ENCODE data around the gene ACTR8.

Gene ACTR8

DNA sequence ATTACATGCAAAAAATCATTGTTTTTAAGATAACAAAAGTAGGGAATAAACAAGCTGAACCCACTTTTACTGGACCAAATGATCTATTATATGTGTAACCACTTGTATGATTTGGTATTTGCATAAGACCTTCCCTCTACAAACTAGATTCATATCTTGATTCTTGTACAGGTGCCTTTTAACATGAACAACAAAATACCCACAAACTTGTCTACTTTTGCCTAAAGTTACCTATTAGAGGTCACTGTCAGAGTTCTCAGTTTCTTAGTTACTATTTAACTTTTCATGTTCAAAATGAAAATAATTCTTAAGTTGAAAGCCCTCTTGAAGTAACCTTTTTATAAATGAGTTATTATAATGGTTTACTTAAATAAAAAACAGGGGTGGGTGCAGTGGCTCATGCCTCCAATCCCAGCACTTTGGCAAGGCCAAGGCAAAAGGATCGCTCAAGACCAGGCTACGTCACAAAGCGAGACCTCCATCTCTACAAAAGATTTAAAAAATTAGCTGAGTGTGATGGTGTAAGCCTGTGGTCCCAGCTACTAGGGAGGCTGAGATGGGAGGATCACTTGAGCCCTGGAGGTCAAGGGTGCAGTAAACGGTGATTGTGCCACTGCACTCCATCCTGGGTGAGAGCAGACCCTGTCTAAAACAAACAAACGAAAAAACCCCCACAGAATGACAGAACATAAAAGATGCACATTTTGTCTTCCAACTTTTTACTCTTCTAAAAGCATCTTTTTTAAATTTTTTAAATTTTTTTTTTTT lies 16.0 kb downstream of the ACTR8 start:
- no peak for DNase-seq (ENCODE audit: extremely low read depth in 1 of 2, low read depth in 1 of 2)

DNA sequence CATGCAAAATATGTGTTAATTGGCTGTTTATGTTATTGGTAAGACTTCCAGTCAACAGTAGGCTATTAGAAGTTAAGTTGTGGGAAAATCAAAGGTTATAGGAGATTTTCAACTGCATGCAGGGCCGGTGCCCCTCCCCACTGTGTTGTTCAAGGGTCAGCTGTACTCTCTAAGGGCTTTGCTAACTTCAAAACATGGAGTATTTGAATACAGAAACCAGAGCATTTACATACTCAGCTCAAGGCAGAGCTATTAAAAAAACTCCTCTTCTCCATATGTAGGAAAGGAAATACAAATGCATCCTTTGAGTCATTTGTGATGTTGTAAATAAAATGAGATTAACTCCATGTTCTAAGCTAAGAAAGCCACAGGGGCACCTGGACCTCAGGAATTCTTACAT lies 18.8 kb downstream of the ACTR8 start:
- DNase-seq (ENCODE audit: extremely low read depth in 1 of 2, low read depth in 1 of 2) = no peak

DNA sequence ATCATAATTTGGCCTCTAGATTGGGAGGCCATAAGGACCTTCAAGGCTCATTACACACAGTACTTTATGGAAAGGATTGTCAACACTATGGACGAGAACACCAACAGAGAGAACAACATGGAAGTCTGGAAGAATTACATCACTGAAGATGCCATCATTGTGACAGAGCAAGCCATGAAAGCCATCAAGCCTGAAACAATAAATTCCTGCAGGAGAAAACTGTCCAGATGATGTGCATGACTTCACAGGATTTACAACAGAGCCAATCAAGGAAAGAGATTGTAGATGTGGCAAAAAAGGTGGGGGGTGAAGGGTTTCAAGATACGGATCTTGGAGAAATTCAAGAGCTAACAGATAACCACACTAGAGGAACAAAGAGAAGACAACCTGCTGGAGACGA lies 19.7 kb downstream of the ACTR8 start:
- no peak for DNase-seq (ENCODE audit: extremely low read depth in 1 of 2, low read depth in 1 of 2)

DNA sequence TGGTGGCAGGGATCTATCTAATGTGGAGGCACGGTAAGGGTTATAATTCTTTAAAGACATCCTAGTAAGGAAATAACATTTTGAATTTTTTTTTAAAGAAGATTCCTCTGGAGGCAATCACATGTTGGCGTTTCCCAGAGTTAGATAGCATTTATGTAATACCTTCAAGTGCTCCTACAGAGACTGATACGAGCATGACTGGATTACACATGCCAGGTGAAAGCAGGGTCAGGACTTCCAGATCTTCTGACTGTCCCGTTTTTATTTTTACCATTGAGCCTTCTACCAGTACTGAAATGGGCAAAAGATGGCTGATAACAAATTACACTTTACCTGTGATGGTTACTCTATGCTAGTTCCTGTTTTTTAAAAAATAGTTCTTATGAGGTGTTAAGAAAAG lies 21.8 kb downstream of the ACTR8 start:
- no peak for DNase-seq (ENCODE audit: extremely low read depth in 1 of 2, low read depth in 1 of 2)

DNA sequence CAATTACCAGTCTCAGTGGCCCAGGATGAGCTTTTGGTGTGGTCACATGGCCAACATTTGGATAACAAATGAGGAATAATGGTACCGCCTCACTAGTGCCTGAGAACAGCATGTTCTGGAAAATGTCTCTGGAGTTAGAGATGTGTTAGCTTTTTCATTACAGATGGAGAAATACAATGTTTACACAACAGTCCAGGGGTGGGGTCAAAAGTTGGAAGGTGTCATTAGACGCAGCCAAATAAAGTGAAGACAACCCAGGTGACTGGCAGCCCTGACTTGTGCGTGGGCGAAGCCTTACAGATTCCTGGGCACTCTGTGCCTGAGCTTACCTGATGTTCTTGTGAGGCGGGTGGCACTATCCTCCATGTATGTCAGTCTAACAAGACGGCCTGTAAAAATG lies 22.8 kb downstream of the ACTR8 start:
- DNase-seq (ENCODE audit: extremely low read depth in 1 of 2, low read depth in 1 of 2) = no peak

DNA sequence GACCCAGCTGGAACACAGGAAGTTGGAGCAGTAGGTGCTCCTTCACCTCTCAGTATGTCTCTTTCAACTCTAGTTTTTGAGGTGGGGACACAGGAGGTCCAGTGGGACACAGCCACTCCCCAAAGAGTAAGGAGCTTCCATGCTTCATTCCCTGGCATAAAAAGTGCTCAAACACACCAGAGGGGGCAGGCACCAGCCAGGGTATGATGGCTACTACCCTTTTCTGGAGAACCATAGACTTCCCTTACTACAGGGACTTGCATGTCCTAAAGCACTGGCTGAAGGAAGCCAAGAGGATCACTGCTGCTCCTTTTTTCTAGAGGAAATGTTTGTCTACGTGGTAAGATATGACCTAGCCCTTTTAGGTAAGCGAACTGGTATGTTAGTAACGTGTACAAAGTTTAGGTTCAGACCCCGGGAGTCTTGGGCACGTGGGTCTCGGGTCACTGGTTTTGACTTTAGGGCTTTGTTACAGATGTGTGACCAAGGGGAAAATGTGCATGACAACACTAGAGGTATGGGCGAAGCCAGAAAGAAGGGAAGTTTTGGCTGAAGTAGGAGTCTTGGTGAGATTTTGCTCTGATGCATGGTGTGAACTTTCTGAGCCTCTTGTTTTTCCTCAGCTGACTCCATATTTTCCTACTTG lies 23.7 kb downstream of the ACTR8 start:
- DNase-seq (ENCODE audit: extremely low read depth in 1 of 2, low read depth in 1 of 2) = no peak

DNA sequence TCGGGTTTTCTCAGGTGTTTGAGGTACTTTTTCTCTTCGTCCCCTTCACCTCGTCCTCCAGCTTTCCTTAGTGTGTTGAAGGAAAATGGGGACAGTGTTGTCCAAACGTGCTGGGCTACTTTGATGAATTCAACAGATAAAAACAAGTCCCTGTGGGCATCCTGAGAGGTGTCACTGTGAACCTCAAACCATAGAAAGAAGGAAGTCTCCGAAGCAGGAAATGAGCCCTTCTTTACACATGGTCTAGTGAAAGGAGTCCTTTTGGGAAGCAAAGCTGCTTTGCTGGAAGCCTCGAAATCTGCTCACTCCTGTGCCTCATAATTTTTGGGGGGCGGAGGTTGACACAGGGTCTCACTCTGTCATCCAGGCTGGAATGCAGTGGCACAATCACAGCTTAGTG lies 25.0 kb downstream of the ACTR8 start:
- DNase-seq (ENCODE audit: extremely low read depth in 1 of 2, low read depth in 1 of 2) = no peak

DNA sequence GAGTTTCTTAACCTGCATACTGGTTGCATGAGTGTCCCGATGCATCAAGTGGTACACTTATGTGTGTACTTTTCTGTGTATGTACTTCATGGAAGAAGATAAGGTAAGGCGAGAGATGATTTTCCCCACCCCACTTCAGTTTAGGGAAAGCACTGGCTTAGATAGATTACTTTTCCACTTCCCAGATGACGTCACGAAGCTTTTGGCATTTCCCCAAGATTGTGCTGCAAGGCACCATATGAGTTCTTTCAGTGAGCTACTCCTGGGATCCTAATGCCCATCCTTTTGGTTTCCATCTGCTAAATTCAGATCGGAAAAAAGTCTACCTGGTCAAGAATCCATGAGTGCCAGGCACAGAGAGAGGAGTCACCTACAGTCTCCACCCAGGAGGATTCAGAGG lies 31.1 kb downstream of the ACTR8 start:
- no peak for DNase-seq (ENCODE audit: extremely low read depth in 1 of 2, low read depth in 1 of 2)

DNA sequence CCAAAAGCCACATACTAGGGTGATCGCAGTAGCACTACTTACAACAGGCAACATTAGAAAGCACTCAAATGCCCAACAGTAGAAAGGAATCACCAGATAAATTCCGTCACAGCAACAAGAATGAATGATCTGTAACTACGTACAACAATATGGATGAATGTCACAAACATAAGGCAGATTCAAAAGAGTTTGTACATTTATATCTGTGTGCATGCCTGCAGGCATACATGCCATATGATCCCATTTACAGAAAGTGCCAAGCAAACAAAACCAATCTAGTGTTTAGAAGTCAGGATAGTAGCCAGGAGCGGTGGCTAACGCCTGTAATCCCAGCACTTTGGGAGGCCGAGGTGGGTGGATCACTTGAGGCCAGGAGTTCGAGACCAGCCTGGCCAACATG lies 32.0 kb downstream of the ACTR8 start:
- no peak for DNase-seq (ENCODE audit: extremely low read depth in 1 of 2, low read depth in 1 of 2)

DNA sequence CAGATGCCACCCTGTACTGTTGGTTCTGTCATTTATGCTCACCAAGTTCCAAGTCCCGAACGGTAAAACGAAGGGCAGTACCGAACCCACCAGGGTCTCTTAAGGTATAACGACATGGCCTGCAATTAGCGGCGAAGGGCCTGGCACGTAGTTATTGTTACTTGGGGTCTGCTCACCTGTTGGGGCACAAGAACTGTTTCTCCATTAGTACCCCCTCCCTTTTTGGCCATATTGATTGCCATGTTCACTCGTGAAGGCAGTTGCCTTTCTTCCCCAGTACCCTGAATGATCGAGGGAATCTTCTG lies 35.1 kb downstream of the ACTR8 start:
- DNase-seq (ENCODE audit: extremely low read depth in 1 of 2, low read depth in 1 of 2) = no peak

DNA sequence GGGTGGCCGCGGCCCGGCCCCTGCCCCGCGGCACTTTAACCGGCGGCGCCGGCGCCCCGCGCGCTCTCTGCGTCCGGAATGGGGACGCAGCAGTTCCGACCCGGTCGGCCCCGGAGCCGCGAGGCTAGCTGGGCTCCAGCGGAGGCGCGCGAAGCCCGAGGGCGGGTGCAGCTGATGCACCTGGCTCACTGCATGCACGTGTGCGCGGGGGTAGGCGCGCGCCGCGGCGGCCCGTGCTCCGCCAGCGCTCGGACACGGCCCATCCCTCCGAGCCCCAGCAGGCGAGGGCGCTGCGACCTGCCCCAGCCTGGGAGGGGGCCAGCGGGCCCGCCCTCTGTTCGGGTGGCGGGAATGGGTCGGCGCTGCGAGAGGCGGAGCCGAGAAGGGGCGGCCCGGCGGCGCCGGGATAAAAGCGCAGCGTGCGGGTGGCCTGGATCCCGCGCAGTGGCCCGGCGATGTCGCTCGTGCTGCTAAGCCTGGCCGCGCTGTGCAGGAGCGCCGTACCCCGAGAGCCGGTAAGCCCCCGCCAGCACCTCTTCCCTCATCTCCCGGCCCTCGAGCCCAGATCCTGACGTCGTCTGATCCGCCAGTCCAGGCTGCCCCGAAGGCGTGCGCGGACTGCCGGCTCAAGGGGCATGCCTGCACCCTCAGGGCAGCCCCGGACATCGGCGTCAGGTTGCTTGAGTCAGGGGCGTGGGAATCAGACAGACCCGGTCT lies 35.7 kb downstream of the ACTR8 start, which contains the start of the genes CHDH and IL17RB:
Gene CHDH (minus strand): TSS at position 286 of the 717 bp plus-strand sequence. CDS start 22,411 bp downstream, outside the sequence.
Gene IL17RB (plus strand): TSS at position 435 of the 717 bp plus-strand sequence. CDS start 21 bp downstream, at position 456.
- no peak for DNase-seq (ENCODE audit: extremely low read depth in 1 of 2, low read depth in 1 of 2)

DNA sequence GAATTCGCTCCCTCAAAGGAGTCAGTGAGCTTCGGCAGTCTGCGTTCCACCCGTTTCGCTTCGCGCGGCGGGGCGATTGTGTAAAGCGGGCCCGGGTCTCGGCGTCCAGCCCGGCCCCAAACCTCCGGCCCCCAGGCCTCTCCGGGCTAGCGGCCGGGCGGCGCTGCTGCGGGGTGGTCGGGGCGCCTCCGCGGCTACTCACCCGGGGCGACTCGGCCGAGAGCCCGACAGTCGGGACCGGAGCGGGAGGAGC lies 36.1 kb downstream of the ACTR8 start:
- DNase-seq (ENCODE audit: extremely low read depth in 1 of 2, low read depth in 1 of 2) = no peak

DNA sequence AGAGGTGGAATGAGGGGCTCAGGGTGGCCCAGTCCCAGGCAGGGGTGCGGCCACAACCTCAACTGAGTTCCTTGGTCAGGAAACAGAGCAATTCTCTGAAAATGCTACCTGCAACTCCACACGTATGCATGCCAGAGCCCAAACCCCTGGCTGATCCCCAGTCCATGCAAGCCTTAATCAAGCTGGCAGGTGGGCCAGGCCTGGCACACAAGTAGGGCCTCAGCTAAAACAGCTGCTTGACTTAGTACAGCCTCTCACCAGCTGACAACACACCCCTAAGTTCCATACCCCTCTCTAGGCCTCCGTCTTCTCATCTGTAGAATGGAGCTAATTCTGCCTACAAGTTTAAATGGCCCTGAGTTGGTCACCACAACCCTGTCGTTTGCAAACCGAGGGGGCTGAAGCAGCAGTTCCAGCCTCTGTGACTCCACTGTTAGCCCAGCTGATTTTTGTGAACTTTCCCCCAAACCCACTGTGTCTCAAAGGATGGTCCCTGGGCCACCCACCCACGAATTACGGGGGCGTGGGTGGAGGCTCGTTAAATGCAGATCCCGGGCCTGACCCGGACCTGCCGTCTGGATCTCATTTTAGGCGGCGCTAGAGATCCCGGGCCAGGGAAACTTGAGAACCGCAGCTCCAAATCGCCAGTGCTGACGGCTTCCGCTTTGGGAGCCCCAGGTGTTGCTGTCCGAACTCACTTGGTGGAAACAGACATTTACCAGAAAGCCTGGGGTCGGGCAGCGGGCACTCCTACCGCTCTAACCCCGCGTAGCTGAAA lies 36.7 kb downstream of the ACTR8 start:
- DNase-seq (ENCODE audit: extremely low read depth in 1 of 2, low read depth in 1 of 2) = no peak

DNA sequence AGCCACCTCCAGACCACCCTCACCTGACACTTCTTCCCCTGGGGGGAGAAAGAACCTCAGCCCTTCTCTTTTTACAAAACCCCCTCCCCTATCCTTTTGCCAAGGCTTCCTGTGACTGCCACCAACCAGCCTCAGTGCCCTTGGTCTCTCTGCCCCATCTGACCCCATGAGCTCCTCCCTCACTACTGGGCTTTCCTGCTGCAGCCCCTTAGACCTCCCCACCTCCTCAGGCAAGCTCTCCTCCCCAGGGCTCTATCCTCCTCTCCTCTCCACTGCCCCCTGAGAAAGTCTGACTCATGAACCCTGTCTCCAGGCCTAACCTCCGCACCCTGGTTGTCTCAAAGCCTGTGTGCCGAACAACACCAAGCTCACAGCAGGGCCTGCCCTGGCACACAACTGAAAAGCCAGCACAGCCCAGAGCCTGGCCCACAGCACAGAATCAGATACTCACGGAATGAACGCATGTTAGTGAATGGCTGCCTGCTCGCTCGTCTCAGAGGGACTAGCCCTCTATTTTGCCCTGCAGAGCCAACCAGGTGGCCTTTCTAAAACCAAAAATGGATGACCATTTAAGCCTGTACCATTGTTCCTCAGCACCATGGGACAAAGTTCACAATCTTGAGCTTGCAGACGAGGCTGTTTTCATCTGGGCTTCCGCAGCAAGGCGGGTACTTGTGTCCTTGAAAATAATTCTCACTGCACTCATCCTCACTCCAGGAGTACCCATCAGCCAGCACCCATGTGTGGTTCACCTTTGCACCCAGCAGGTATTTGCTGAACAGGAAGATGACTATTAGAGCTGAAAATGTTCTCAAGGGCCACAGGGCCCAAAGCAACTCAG lies 37.5 kb downstream of the ACTR8 start:
- no peak for DNase-seq (ENCODE audit: extremely low read depth in 1 of 2, low read depth in 1 of 2)

DNA sequence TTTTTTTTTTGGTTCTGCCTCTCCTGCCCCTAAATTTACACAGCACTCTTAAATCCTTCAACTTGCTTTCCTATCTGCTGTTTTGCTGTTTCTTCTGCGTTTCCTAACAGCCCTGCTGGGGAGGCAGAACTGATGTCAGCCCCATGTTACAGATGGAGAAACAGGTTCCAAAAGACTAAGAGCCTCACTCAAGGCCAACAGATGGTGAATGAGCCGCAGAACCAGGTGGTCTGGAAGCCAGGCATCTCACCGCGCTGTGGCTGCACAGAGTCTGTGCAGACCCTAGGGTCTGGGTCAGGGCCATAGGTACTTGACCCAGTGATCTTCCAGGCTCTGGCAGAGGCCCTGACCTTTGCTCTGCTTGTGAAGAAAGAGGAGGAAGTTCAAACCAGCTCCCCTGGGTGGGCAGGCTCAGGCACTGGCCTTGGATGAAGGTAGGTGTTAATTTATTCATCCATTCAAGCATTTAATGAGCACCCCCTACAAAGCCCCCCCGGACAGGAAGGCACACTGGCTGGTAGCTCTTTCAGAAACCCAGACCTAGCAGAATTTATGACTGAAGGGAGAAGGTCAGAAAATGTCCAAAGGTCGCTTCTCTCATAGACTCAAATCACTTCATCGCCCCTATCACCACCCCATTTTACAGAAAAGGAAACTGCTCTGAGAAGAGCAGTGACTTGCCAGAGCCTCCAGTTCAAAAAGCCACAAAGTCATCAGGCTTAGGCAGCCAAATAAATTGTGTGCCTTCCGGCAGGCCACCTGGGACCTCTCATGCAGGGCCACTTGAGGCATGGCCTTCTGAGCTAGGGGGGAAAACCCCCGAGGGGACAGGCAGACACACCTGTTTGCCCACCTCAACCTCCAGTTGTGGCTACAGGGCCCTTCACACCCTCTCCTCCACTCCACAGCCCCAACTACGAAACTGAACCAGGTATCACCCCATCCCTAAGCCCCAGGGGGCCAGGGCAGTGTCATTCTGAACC lies 38.5 kb downstream of the ACTR8 start:
- DNase-seq (ENCODE audit: extremely low read depth in 1 of 2, low read depth in 1 of 2) = no peak

DNA sequence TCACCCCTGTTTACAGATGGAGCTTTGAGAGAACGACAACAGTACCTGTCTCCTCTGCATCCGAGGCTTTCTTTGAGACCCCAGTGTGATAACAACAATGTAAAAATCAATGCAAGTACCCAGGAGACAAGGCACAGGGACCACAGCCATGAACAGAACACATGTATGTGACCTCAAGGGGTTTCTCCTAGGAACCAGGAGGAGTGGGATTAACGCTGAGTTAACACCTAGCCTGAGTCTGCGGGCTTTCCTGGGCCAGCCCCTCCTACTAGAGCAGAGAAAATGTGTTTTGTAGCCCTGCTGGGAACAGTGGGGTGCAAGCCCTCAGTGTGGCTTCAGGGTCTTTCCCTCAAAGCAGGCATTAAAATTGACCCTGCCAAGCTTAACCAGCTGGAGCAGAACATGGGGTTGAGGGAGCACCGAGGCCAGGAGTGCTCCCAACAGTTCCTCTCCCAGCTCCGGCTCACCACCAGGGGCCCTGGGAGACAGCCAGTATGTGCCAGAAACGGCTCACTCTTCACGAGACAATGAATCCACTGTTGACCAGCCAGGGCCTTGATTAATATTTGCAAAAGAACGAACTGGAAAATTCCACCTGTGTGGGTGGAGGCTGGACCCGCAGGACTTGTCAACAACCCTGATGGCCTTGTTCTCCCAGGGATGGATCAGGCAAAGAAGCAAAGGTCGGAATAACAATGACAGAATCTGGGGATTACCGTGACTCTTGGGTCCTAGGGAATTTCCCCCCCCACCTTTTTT lies 39.3 kb downstream of the ACTR8 start:
- DNase-seq (ENCODE audit: extremely low read depth in 1 of 2, low read depth in 1 of 2) = no peak

DNA sequence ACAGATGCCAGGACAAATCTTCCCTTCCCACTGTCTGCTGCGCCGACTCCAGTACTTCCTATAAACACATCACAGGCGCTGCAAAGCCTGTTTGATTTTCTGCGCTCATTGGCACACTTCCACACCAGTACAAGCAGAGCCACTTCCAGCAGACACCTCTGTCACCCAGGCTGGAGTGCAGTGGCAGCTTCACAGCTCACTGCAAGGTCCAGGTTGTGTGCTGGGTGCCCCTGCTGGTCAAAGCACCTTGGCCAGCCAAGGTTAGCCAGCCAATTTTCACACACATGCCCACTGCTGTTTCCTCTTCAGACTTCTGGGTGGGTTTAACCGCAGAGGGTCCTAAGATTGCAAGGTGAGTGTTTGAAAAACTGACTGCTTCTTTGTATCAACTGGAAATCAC lies 40.7 kb downstream of the ACTR8 start:
- no peak for DNase-seq (ENCODE audit: extremely low read depth in 1 of 2, low read depth in 1 of 2)

DNA sequence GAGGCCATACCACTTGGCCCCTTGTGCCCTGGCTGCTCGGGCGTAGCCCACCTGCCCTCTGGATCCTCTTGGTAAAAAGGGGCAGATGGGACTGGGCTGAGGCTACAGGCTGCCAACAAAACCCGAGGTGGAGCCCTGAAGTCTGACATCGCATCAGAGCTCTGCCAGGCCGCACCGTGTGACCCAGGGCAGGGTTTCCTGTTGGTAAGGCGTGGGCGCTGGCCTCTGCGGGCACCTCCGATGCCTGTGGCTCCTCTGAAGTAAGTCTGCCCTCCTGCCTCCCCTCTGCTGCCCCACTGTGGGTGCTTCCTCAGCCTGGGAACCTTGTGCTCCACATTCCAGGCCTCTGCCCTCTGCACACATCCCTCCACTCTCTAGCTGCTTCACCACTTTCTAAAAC lies 44.6 kb downstream of the ACTR8 start:
- DNase-seq (ENCODE audit: extremely low read depth in 1 of 2, low read depth in 1 of 2) = peak in 1 of 2 donors; percentile 6
